Stimulated activated memory B cell treated with anti-CD40 and anti-IgM and Interleukin-4, amounts not matched to agents 10 μg/mL and 1 μg/mL and 100 μg/mL, for 72 hours (primary cell): ENCODE results near the gene VAMP4.
"Not testable (repeated sequence)": the region's sequence is repeated elsewhere in the genome, so short reads cannot be mapped to it uniquely, and the experiment has no call there.

ENCODE experiments used
- ATAC-seq: fragments of 150-1000 bp; cut with Tn5 transposase; 2 replicates; pipeline ENCODE4 v1.10.0; 2021
- H3K27ac Mint-ChIP-seq: one replicate; pipeline ENCODE4 v1.8.0; 2022; ENCODE audit warnings: mild to moderate bottlenecking, mixed read lengths
- H3K27me3 Mint-ChIP-seq: one replicate; pipeline ENCODE4 v1.8.0; 2022; ENCODE audit warnings: mixed read lengths
- H3K36me3 Mint-ChIP-seq: one replicate; pipeline ENCODE4 v1.8.0; 2022; ENCODE audit warnings: mixed read lengths
- H3K4me1 Mint-ChIP-seq: one replicate; pipeline ENCODE4 v1.8.0; 2022; ENCODE audit warnings: mixed read lengths
- H3K4me3 Mint-ChIP-seq: one replicate; pipeline ENCODE4 v1.8.0; 2022; ENCODE audit warnings: mild to moderate bottlenecking, moderate library complexity, mixed read lengths
- H3K9me3 Mint-ChIP-seq: one replicate; pipeline ENCODE4 v1.8.0; 2022; ENCODE audit warnings: mixed read lengths

VAMP4 gene

DNA sequence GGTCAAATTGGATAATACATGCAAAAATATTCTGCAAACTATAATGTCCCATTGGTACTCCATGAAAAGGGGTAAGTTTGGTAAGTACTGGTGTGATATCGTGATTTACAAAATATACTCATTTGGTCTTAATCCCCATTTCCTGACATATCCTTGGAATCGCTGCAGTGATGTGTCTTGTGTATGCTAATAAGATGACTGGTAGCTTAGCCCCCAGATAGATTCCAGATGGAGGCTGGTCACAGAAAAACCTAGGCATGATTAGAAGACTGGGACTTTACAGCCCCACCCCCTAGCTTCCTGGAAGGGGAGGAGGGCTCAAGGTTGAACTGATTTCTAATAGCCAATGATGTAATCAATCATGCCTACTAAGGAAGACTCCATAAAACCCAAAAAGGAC lies 3.0 kb downstream of the VAMP4 start:
- Mint-ChIP-seq H3K4me3 (no peak overlapping the region), H3K9me3 (no peaks in the 10 kb centered on the region), H3K27ac (no peak overlapping the region), H3K4me1 (peaks cover 30% of the 10 kb centered on the region), H3K27me3 (no peaks in the 10 kb centered on the region), H3K36me3 (peaks cover 25% of the 10 kb centered on the region)
- ATAC-seq, result no peak

DNA sequence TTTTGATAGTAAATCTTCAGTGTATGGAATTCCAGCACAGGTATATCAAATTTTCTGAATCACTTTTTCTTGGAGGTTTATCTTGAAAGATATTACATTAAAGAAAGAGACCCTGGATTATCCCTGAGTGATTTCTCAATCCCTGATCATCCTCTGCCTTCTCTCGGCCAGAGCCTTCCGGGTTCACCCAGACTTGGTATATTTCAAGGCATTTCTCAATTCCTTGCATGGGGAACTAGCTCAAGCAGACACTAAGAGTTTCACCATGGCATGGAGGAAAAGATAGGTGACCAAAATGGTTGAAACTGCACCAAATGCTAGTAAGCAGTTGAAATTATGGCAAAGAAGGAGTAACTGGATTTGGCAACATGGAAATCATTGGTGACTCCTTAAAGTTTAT lies 5.7 kb downstream of the VAMP4 start:
- Mint-ChIP-seq H3K9me3 (no peaks in the 10 kb centered on the region), H3K27me3 (no peaks in the 10 kb centered on the region), H3K4me1 (peaks cover 11% of the 10 kb centered on the region), H3K27ac (no peak overlapping the region), H3K4me3 (no peak overlapping the region), H3K36me3 (peaks cover 25% of the 10 kb centered on the region)
- ATAC-seq, result no peak

DNA sequence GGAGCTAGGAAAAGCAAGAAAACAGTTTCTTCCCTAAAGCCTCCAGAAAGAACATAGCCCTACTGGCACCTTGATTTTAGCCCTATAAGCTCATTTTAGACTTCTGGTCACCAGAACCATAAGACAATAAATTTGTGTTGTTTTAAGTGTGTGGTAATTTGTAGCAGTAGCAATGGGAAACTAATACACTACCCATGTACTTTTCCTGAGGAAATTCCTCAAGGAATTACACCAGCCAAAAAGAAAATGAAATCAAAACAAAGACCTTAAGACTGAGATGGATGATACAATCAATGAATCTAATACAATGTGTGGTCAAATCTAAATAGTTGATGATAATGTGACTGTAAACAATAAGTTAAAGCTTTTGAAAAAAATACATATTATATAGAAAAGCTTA lies 11.8 kb downstream of the VAMP4 start:
- Mint-ChIP-seq H3K4me1 (peaks cover 16% of the 10 kb centered on the region), H3K27me3 (no peaks in the 10 kb centered on the region), H3K9me3 (no peaks in the 10 kb centered on the region), H3K27ac (no peak overlapping the region), H3K36me3 (peaks cover 56% of the 10 kb centered on the region), H3K4me3 (no peak overlapping the region)
- no peak for ATAC-seq

DNA sequence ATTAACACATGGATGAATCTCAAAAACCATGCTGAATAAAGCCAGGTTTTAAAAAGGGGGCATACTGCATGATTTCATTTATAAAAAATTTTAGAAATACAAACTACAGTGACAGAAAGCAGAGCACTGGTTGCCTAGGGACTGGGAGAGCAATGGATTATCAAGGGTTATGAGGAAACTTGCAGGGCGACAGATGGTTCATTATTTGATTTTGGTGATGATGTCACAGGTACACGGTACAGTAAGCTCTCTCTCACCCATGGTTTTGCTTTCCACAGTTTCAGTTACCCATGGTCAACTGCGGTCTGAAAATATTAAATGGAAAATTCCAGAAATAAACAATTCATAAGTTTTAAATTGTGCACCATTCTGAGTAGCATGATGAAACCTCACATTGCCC lies 14.1 kb downstream of the VAMP4 start:
- no peak overlapping the region for H3K27ac Mint-ChIP-seq
- peaks cover 16% of the 10 kb centered on the region for H3K4me1 Mint-ChIP-seq
- no peaks in the 10 kb centered on the region for H3K27me3 Mint-ChIP-seq
- no peak overlapping the region for H3K4me3 Mint-ChIP-seq
- peaks cover 6% of the 10 kb centered on the region for H3K9me3 Mint-ChIP-seq
- peaks cover 69% of the 10 kb centered on the region for H3K36me3 Mint-ChIP-seq
- no peak for ATAC-seq

DNA sequence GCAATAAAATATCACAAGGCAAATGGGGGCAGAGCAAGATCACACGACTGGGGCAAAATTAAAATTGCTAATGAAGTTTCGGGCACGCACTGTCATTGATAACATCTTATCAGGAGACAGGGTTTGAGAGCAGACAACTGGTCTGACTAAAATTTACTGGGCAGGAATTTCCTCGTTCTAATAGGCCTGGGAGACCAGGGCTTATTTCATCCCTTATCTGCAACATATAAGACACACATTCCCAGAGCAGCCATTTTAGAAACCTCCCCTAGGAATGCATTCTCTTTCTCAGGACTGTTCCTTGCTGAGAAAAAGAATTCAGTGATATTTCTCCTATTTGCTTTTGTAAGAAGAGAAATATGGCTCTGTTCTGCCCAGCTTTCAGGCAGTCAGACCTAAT lies 18.7 kb downstream of the VAMP4 start:
- H3K4me3 Mint-ChIP-seq, ATAC-seq, H3K9me3 Mint-ChIP-seq, H3K27ac Mint-ChIP-seq, H3K27me3 Mint-ChIP-seq: not testable (repeated sequence)
- Mint-ChIP-seq H3K36me3 (peaks cover 72% of the 10 kb centered on the region), H3K4me1 (peaks cover 14% of the 10 kb centered on the region)

DNA sequence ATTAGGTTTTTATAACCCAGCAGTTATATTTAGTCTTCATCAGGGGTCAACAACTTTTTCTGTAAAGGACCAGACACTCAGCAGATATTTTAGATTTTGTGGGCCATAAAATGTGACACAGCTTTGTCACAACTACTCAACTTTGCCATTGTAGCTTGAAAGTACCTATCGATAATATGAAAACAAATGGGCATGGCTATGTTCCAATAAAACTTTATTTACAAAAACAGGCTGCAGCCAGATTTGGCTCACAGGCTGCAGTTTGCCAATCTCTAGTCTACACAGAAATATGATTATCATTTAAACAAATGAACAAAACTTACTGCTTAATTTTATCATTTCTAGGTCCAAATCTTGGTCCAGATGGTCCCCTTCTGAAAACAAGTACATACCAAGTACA lies 23.0 kb downstream of the VAMP4 start:
- Mint-ChIP-seq H3K36me3 (peaks cover 51% of the 10 kb centered on the region), H3K27ac (no peak overlapping the region), H3K27me3 (no peaks in the 10 kb centered on the region), H3K4me1 (peaks cover 14% of the 10 kb centered on the region), H3K9me3 (peaks cover 6% of the 10 kb centered on the region), H3K4me3 (no peak overlapping the region)
- ATAC-seq, result no peak

DNA sequence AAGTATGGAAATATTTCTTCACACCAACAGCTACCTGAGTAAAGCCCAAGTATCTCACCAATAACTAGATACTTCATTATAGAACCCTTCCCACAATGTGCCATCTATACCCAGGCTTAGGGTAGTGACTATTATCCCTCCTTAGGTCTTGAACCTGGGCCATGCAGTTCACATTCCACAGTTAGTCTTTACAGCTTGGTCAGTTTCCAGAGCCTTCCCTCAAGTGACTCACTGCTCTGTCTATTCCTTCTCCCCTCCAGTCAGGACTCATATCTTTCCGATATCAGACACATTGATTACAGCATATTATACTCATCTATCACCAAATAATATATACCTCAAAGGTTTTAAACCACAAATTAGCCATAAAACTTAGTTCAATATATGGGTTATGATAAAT lies 23.6 kb downstream of the VAMP4 start:
- ATAC-seq, result no peak
- no peak overlapping the region for H3K4me3 Mint-ChIP-seq
- peaks cover 14% of the 10 kb centered on the region for H3K4me1 Mint-ChIP-seq
- no peaks in the 10 kb centered on the region for H3K27me3 Mint-ChIP-seq
- peaks cover 44% of the 10 kb centered on the region for H3K36me3 Mint-ChIP-seq
- no peak overlapping the region for H3K27ac Mint-ChIP-seq
- peaks cover 4% of the 10 kb centered on the region for H3K9me3 Mint-ChIP-seq

DNA sequence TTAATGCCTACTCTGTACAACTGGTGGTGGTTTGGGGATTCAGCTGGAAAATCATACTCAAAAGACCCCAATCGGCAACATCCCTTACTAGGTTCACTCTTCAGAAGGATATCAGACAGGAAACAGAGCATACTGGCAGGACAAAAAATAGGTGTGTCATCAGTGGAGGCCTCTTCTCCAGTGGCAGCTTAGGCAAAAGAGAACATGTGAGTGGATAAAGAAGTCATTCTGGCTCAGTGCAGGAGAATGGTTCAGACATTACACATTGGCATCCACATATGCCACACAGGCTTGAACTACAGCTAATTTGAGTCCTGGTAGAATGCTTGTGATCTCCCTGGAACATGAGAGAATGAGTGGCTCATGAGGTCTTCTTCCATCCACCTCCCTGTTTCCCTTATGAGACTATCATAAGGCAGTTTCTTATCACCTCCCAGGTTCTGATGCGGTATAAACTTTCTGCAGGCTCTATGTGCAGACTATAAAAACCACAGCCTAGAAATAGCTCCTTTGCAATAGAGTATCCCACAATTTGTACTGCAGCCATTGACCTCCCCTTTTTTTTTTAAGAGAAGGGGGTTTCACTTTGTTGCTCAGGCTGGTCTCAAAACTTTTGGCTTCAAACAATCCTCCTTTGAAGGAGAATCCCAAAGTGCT lies 24.7 kb downstream of the VAMP4 start:
- no peak overlapping the region for H3K27ac Mint-ChIP-seq
- H3K36me3 Mint-ChIP-seq, result peaks cover 40% of the 10 kb centered on the region
- ATAC-seq, result no peak
- peaks cover 14% of the 10 kb centered on the region for H3K4me1 Mint-ChIP-seq
- H3K4me3 Mint-ChIP-seq, result no peak overlapping the region
- H3K27me3 Mint-ChIP-seq, result no peaks in the 10 kb centered on the region
- H3K9me3 Mint-ChIP-seq, result no peaks in the 10 kb centered on the region

DNA sequence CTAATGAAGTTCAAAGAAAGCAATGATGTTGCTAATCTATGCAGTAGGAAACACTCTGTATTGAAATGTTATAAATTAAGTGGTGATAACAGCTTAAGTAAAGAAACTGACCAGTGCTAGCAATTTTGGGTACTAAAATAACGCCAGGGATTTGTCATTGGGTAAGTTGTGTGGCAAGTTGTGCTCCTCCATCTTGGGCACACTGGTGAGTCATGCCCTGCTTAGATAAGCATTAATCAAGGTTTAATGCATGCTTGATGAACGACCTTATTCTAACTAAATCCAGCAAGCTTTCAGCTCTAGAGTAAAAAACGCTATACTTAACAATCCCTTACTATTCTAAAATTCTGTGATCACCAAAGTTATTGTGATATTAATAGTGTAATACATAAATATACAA lies 25.2 kb downstream of the VAMP4 start:
- Mint-ChIP-seq H3K36me3 (peaks cover 41% of the 10 kb centered on the region), H3K27ac (no peak overlapping the region), H3K9me3 (no peaks in the 10 kb centered on the region), H3K27me3 (no peaks in the 10 kb centered on the region), H3K4me3 (no peak overlapping the region), H3K4me1 (peaks cover 14% of the 10 kb centered on the region)
- no peak for ATAC-seq

DNA sequence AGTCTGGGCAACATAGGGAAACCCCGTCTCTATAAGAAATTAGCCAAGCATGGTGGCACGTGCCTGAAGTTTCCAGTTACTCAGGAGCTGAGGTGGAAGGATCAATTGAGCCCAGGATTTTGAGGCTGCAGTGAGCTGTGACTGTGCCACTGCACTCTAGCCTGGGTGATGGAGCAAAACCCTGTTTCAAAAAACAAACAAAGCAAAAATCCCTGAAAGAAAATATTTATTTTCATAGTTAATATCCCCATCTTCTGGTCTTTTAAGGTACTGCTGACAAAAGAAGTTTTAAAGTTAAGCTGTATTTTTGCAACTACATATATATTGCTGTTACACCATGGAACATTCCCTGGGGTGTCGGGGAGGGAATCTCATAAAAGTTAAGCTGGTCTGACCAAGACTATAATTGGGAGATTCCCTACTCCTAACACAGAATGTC lies 26.0 kb downstream of the VAMP4 start:
- Mint-ChIP-seq H3K4me1 (peaks cover 9% of the 10 kb centered on the region), H3K4me3 (no peak overlapping the region), H3K36me3 (peaks cover 33% of the 10 kb centered on the region), H3K27ac (no peak overlapping the region), H3K9me3 (no peaks in the 10 kb centered on the region), H3K27me3 (no peaks in the 10 kb centered on the region)
- ATAC-seq, result no peak

DNA sequence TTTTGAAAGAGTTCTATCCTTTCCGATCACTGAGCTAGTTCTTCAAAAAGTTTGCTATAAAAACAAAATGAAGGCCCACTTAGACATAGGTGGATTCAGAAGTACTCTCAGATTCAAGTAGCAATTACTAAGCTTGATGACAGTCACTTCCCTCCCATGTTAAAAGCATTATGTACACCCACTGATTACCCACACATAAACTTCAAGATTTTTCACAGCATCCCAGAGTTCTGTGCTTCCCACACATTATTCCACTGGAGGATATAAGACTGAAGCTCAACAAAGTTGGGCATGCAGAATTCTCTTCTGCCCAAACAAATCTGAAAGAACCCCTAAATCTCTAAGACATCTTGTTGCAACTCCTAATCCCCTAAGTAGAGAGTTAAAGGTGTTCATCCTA lies 29.5 kb downstream of the VAMP4 start:
- Mint-ChIP-seq H3K4me3 (no peak overlapping the region), H3K27me3 (no peaks in the 10 kb centered on the region), H3K27ac (no peak overlapping the region), H3K9me3 (no peaks in the 10 kb centered on the region), H3K4me1 (no peaks in the 10 kb centered on the region), H3K36me3 (peaks cover 23% of the 10 kb centered on the region)
- ATAC-seq, result no peak

DNA sequence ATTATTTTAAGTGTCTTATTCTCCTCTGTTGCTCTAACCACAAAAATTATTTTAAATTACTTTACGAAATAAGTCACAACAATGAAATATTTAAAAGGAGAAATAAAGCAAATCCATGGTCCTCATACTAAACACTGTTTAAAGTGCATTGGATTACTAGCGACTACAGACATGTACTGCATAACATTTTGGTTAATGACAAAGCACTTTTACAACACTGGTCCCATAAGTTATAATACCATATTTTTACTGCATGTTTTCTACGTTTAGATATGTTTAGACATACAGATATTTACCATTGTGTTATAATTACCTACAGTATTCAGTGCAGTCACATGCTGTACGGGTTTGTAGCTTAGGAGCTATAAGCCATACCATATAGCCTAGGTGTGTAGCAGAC lies 30.2 kb downstream of the VAMP4 start:
- Mint-ChIP-seq H3K36me3 (peaks cover 26% of the 10 kb centered on the region), H3K9me3 (no peaks in the 10 kb centered on the region), H3K27ac (no peak overlapping the region), H3K4me1 (no peaks in the 10 kb centered on the region), H3K4me3 (no peak overlapping the region), H3K27me3 (no peaks in the 10 kb centered on the region)
- no peak for ATAC-seq

DNA sequence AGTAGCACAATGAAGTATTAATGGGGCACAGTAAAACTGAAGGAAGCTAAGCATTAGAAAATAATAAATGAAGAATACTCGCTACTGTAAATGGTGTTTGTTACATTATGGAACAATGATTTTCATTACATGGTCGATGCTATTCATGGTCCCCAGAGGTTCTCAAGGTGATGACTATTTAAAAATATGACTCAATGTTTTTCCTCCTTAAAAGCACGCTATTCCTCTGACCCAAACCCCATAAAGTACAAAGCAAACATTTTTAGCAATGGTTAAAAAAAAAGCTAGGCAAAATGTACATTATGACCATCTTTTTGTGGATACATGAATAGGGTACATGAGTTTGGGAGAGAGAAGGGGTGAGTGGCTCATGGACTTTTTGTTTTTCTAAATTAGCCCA lies 34.3 kb downstream of the VAMP4 start:
- Mint-ChIP-seq H3K4me1 (no peaks in the 10 kb centered on the region), H3K27me3 (no peaks in the 10 kb centered on the region), H3K9me3 (no peaks in the 10 kb centered on the region), H3K27ac (no peak overlapping the region), H3K36me3 (peaks cover 24% of the 10 kb centered on the region), H3K4me3 (no peak overlapping the region)
- ATAC-seq, result no peak

DNA sequence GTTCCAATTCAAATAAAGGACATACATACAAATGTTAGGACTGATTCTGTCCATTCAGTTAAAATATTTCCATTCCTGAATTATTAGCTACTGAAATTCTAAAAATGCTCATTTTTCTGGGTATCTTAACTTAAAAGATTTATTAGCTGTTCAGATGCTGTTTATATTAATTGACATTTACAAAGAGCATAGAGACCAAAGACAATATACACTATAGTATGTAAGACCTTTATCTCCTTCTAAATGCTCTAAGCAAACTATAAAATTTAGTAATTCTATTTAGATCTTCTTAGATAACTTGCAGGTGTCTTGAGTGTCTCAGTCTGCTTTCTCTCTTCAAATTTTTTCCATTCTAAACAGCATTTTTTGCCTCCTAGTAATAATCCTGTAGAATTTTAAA lies 39.3 kb downstream of the VAMP4 start:
- Mint-ChIP-seq H3K27me3 (no peaks in the 10 kb centered on the region), H3K4me3 (no peak overlapping the region), H3K27ac (no peak overlapping the region), H3K4me1 (no peaks in the 10 kb centered on the region), H3K36me3 (peaks cover 31% of the 10 kb centered on the region), H3K9me3 (no peaks in the 10 kb centered on the region)
- ATAC-seq, result no peak

DNA sequence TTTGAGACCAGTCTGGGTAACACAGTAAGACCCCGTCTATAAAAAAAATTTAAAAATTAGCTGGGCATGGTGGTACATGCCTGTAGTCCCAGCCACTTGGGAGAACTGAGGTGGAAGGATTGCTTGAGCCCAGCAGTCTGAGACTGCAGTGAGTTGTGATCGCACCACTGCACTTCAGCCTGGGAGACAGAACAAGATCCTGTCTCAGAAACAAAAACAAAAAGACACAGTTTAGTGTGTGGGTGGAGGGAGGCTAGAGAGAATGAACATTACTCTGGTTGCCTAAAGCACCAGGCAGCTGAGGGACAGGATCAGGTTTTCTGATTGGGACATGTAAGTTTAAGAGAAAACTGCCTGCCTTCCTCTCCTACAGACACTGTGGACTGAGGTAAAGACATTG lies 42.3 kb downstream of the VAMP4 start:
- H3K27ac Mint-ChIP-seq, result no peak overlapping the region
- no peaks in the 10 kb centered on the region for H3K27me3 Mint-ChIP-seq
- no peak for ATAC-seq
- H3K9me3 Mint-ChIP-seq, result peaks cover 16% of the 10 kb centered on the region
- H3K36me3 Mint-ChIP-seq, result peaks cover 39% of the 10 kb centered on the region
- H3K4me3 Mint-ChIP-seq, result no peak overlapping the region
- H3K4me1 Mint-ChIP-seq, result no peaks in the 10 kb centered on the region

DNA sequence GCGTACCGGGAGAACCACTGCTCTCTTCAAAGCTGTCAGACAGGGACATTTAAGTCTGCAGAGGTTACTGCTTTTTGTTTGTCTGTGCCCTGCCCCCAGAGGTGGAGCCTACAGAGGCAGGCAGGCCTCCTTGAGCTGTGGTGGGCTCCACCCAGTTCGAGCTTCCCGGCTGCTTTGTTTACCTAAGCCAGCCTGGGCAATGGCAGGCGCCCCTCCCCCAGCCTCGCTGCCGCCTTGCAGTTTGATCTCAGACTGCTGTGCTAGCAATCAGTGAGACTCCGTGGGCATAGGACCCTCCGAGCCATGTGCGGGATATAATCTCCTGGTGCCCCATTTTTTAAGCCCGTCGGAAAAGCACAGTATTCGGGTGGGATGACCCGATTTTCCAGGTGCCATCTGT lies 46.1 kb downstream of the VAMP4 start:
- H3K27me3 Mint-ChIP-seq, ATAC-seq, H3K4me3 Mint-ChIP-seq, H3K27ac Mint-ChIP-seq, H3K4me1 Mint-ChIP-seq: not testable (repeated sequence)
- Mint-ChIP-seq H3K9me3 (peaks cover 25% of the 10 kb centered on the region), H3K36me3 (peaks cover 20% of the 10 kb centered on the region)

DNA sequence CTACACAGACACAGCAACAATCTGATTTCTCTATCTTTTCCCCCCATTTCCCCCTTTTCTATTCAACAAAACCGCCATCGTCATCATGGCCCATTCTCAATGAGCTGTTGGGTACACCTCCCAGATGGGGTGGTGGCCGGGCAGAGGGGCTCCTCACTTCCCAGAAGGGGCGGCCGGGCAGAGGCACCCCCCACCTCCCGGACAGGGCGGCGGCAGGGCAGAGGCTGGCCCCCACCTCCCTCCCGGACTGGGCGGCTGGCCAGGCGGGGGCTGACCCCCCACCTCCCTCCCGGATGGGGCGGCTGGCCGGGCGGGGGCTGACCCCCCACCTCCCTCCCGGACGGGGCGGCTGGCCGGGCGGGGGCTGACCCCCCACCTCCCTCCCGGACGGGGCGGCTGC lies 48.3 kb downstream of the VAMP4 start:
- Mint-ChIP-seq H3K36me3 (peaks cover 16% of the 10 kb centered on the region), H3K9me3 (peaks cover 25% of the 10 kb centered on the region)
- not testable (repeated sequence) for H3K27me3 Mint-ChIP-seq, H3K27ac Mint-ChIP-seq, H3K4me3 Mint-ChIP-seq, ATAC-seq, H3K4me1 Mint-ChIP-seq
